GM23248 (cell line): Measurements from ENCODE around the gene TBC1D14. TPM values are rescaled to one million over a fixed set of nuclear protein-coding genes. Genes with fewer than 3 reads are reported as not detected.

Experiments
- DNase-seq: peaks from one replicate; pipeline ENCODE4 v3.0.0-alpha.2; 2015
- H2AFZ ChIP-seq: fragments of 200-600 bp; sonication (generic); 2 replicates; pipeline ENCODE4 v1.6.1; 2016; ENCODE audit warnings: antibody characterized with exemption
- H3F3A ChIP-seq: fragments of 200-600 bp; sonication (generic); 2 replicates; pipeline ENCODE4 v1.6.1; 2016; ENCODE audit warnings: mild to moderate bottlenecking, antibody characterized with exemption, mixed run types; ENCODE audit not compliant: insufficient read depth
- H3K27ac ChIP-seq: fragments of 200-600 bp; sonication (generic); 2 replicates; pipeline ENCODE4 v1.5.1; 2016; ENCODE audit warnings: mild to moderate bottlenecking
- H3K27me3 ChIP-seq: fragments of 200-600 bp; sonication (generic); replicated peaks from 2 replicates; pipeline ENCODE4 v1.6.1; 2016; ENCODE audit warnings: mild to moderate bottlenecking; ENCODE audit not compliant: insufficient read depth
- H3K36me3 ChIP-seq: fragments of 200-600 bp; sonication (generic); 2 replicates; pipeline ENCODE4 v1.6.1; 2016; ENCODE audit warnings: low read depth, mild to moderate bottlenecking
- H3K4me1 ChIP-seq: fragments of 200-600 bp; sonication (generic); 2 replicates; pipeline ENCODE4 v1.6.1; 2016; ENCODE audit warnings: mild to moderate bottlenecking; ENCODE audit not compliant: insufficient read depth
- H3K4me2 ChIP-seq: fragments of 200-600 bp; sonication (generic); one replicate; pipeline ENCODE4 v1.6.1; 2016; ENCODE audit warnings: mild to moderate bottlenecking; ENCODE audit not compliant: unreplicated experiment
- H3K4me3 ChIP-seq: fragments of 200-600 bp; sonication (generic); 2 replicates; pipeline ENCODE4 v1.5.1; 2016; ENCODE audit warnings: mild to moderate bottlenecking
- H3K79me2 ChIP-seq: fragments of 200-600 bp; sonication (generic); 2 replicates; pipeline ENCODE4 v1.6.1; 2016; ENCODE audit warnings: mild to moderate bottlenecking; ENCODE audit not compliant: insufficient read depth
- H3K9ac ChIP-seq: fragments of 200-600 bp; sonication (generic); 2 replicates; pipeline ENCODE4 v1.6.1; 2016; ENCODE audit warnings: mild to moderate bottlenecking
- H3K9me2 ChIP-seq: fragments of 200-600 bp; sonication (generic); 2 replicates; pipeline ENCODE4 v1.6.1; 2016; ENCODE audit warnings: mixed run types, mild to moderate bottlenecking, moderate library complexity; ENCODE audit not compliant: insufficient read depth
- H3K9me3 ChIP-seq: fragments of 200-600 bp; sonication (generic); one replicate; pipeline ENCODE4 v1.6.1; 2017; ENCODE audit warnings: low read depth
- H4K20me1 ChIP-seq: fragments of 200-600 bp; sonication (generic); 2 replicates; pipeline ENCODE4 v1.6.0; 2016; ENCODE audit not compliant: insufficient read depth
- EZH2 ChIP-seq: fragments of 200-600 bp; sonication (generic); IDR thresholded peaks from 2 replicates; pipeline ENCODE4 v1.6.1; 2018; ENCODE audit warnings: antibody characterized with exemption, mild to moderate bottlenecking; ENCODE audit not compliant: insufficient read depth, poor library complexity, severe bottlenecking
- EZH2phosphoT487 ChIP-seq: fragments of 200-600 bp; sonication (generic); IDR thresholded peaks from 2 replicates; pipeline ENCODE4 v1.6.1; 2018; ENCODE audit warnings: antibody characterized with exemption, moderate library complexity, mild to moderate bottlenecking, low read depth; ENCODE audit not compliant: insufficient read depth
- WGBS, 2 experiments: methylation state at CpG; one replicate each; pipeline ENCODE4 v1.1.6; 2015 to 2017; ENCODE audit warnings: low lambda C conversion rate in 2 of 2, low coverage in 1 of 2; ENCODE audit errors: missing lambda C conversion rate in 2 of 2; 5-methylcytosine and 5-hydroxymethylcytosine counted together
- in situ Hi-C: fragments of 300-500 bp; cut with MboI; formaldehyde crosslinking; loops from 2 replicates; pipeline ENCODE4 v1.15.0; 2020
- polyA plus RNA-seq: library from polyadenylated mRNA; unstranded; fragments of >200 nt; fragmentation: Nextera tagmentation; extraction: Ambion mirVana; gene quantifications from 2 replicates; pipeline ENCODE4 v1.2.1, GENCODE V29; 2016
- total RNA-seq: library from RNA; depleted of rRNA; stranded (reverse); fragments of >200 nt; shearing (Covaris generic); gene quantifications from 2 replicates; pipeline ENCODE4 v1.2.3, GENCODE V29; 2014

Gene TBC1D14
- total and polyA plus RNA-seq, 2 experiments from 2014 or later, result 20.4 to 39.1 TPM

- H3K27ac ChIP-seq, result no peak overlapping the region
- 92 to 95% methylated on average over 3 of the region's 3 CpGs for WGBS, 2 experiments
- H3K27me3 ChIP-seq, result no peaks in the 10 kb centered on the region
- H4K20me1 ChIP-seq, result no peaks in the 10 kb centered on the region
- no peak overlapping the region for H2AFZ ChIP-seq
- H3K36me3 ChIP-seq, result no peaks in the 10 kb centered on the region
- DNase-seq, result no peak
- peaks cover 10% of the 10 kb centered on the region; the same call in 1 of the 2 replicates for H3K4me1 ChIP-seq
- H3K4me2 ChIP-seq, result no peak overlapping the region
- no peak overlapping the region for H3K4me3 ChIP-seq
- H3K79me2 ChIP-seq, result no peaks in the 10 kb centered on the region
- TF ChIP-seq EZH2phosphoT487 (no peak), EZH2 (no peak)
- in situ Hi-C loops, result no loop called here
- 0 out of 2 replicates have a peak, but pooled peaks cover 7% of the 10 kb centered on the region for H3F3A ChIP-seq
- no peaks in the 10 kb centered on the region for H3K9me3 ChIP-seq
- H3K9me2 ChIP-seq, result no peaks in the 10 kb centered on the region
- no peak overlapping the region for H3K9ac ChIP-seq
Observed at GRCh38 chr4:6894086-6894478, 15.5 kb upstream of the TBC1D14 start.

- WGBS, 2 experiments, result 85 to 87% methylated on average over 29 of the region's 29 CpGs
- Histone ChIP-seq H3K27ac (no peak overlapping the region), H3K4me1 (peaks cover 10% of the 10 kb centered on the region; the same call in 1 of the 2 replicates), H3K27me3 (no peaks in the 10 kb centered on the region), H3F3A (0 out of 2 replicates have a peak, but pooled peaks cover 7% of the 10 kb centered on the region), H3K9ac (no peak overlapping the region), H3K36me3 (no peaks in the 10 kb centered on the region), H4K20me1 (no peaks in the 10 kb centered on the region), H3K79me2 (no peaks in the 10 kb centered on the region), H3K9me2 (no peaks in the 10 kb centered on the region), H2AFZ (no peak overlapping the region), H3K9me3 (no peaks in the 10 kb centered on the region), H3K4me3 (no peak overlapping the region), H3K4me2 (no peak overlapping the region)
- in situ Hi-C loops, result no loop called here
- DNase-seq, result no peak
- TF ChIP-seq EZH2 (no peak), EZH2phosphoT487 (no peak)
Observed at GRCh38 chr4:6894528-6895498, 14.8 kb upstream of the TBC1D14 start.

GRCh38 chr4:6896035-6896434 lies 13.6 kb upstream of the TBC1D14 start:
- Histone ChIP-seq H3K9ac (no peak overlapping the region), H3K4me1 (peaks cover 10% of the 10 kb centered on the region; the same call in 1 of the 2 replicates), H3K4me2 (no peak overlapping the region), H2AFZ (no peak overlapping the region), H3K4me3 (no peak overlapping the region), H3K27ac (no peak overlapping the region), H3F3A (0 out of 2 replicates have a peak, but pooled peaks cover 7% of the 10 kb centered on the region), H3K27me3 (no peaks in the 10 kb centered on the region), H3K9me2 (no peaks in the 10 kb centered on the region), H3K36me3 (no peaks in the 10 kb centered on the region), H4K20me1 (no peaks in the 10 kb centered on the region), H3K9me3 (no peaks in the 10 kb centered on the region), H3K79me2 (no peaks in the 10 kb centered on the region)
- DNase-seq, result no peak
- WGBS, 2 experiments, result 80 to 82% methylated on average over 5 of the region's 5 CpGs
- TF ChIP-seq EZH2, result no peak
- TF ChIP-seq EZH2phosphoT487, result no peak
- in situ Hi-C loops, result no loop called here

GRCh38 chr4:6898763-6899162 lies 10.9 kb upstream of the TBC1D14 start:
- no peak for DNase-seq
- Histone ChIP-seq H3K27ac (no peak overlapping the region), H3K9ac (no peak overlapping the region), H2AFZ (no peak overlapping the region), H3K9me2 (no peaks in the 10 kb centered on the region), H3K36me3 (no peaks in the 10 kb centered on the region), H3K4me3 (no peak overlapping the region), H3K9me3 (no peaks in the 10 kb centered on the region), H3K4me2 (no peak overlapping the region), H4K20me1 (no peaks in the 10 kb centered on the region), H3K27me3 (no peaks in the 10 kb centered on the region), H3K4me1 (no peaks in the 10 kb centered on the region), H3K79me2 (no peaks in the 10 kb centered on the region), H3F3A (no peaks in the 10 kb centered on the region)
- WGBS, 2 experiments, result 63 to 65% methylated on average over 3 of the region's 3 CpGs
- no peak for TF ChIP-seq EZH2
- no peak for TF ChIP-seq EZH2phosphoT487
- in situ Hi-C loops, result no loop called here
